GM18498 (cell line): Measurements from ENCODE around the gene HMGXB4.

Experiments
- ATAC-seq: cut with Tn5 transposase; IDR thresholded peaks from one replicate; pipeline ENCODE4 v1.9.1; 2021; ENCODE audit warnings: mild to moderate bottlenecking, moderate library complexity; ENCODE audit not compliant: unreplicated experiment

The HMGXB4 gene

DNA sequence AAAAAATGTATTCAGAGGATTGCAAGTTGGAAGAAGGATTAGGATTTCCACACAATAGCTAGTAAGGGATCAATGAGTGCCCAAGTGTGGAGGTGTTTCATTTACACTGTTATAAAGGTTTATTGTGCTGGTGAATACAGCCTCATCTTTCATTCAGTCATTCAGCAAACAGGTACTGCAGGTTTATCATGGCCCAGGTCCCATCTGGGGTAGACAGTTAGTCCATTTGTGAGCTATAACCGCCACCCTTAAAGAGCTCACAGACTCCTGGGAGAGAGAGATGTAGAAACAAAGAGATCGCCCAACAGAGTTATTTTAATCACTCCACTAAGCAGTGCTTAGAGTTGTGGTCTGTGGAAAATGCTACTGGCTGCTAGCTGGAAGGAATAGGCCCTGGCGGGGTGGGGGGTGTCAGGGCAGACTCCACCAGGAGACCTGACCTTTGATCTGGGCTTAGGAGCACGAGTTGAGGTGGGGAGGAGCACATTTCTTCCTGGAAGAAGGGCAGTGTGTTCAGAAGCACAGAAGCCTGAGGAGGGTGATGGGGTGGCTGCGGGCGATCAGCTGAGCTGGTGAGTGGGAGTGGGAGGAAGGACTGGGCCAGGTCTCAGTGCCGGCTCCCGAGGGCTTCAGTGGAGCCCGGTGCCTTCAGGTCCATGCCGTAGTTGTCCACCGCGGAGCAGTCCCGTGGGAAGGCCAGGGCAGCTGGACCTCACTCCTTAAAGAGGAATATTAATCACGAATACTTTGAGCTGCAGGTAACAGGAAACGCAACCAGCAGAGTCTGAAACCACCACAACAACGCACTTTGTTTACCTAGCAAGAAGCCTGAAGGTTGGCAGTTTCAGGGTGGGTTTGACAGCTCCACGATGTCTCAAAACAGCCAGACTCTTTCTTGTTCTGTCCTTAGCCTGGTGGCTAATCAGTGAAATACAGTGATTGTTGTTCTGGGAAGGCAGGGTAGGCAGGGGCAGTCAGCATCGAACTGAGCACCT, 53.6 kb downstream of the HMGXB4 start:
- no peak for ATAC-seq

DNA sequence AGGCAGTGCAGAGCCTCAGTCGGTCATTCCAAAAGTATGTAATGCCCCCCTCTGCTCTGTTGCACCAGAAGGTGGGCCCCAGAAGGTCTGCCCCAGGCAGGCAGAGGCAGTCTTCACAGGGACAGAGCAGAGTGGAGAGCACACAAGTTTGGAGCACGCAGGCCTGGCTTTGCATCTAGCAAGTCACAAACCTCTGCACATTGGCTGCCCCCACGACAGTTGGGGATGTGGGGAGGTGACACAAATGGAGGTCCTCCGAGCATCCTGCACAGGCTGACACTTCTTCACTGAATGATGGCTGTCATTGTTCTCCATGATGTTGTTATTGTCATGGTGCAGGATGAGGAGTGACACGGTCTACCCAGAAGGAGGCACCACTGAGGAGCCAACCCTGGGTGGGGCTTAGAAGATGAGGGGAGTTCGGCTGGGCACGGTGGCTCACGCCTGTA, 54.3 kb downstream of the HMGXB4 start:
- no peak for ATAC-seq

DNA sequence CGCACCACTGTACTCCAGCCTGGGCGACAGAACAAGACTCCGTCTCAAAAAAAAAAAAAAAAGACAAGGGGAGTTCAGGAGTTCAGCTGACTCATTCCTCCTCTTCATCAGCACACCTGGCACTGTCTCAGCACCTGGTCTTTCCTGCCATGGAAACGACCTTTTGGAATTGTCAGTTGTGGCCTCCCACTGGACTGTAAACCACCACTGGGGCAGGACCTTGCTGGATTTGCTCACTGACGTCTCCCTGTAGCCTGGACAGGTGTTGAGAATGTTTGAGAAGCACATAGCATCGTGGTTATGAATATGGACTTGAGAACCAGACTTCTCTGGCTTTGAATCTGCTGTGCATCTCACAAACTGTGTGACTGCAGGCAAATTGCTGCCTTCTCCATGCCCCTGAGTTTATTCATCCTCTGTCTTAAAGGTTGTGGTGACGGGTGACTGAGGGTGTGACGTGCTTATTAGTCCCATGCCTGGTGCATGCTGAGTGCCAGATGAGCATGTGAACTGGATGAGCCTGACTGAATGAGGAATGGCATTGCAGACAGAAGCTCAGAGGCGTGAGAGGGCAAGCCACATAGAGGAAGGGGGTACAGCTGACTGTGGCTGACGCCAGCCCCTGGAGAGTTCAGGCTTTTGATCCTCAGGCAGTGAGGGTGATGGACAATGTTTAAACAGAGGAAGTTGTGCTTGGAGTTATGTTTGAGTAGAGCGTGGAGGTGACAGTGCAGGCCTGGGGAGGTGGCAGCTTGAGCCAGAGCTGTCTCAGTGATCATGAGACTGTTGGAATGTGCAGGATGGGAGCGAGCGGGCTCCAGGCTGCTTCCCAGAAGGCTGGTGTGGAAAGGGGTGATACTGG, 55.1 kb downstream of the HMGXB4 start:
- no peak for ATAC-seq

- no peak for ATAC-seq
Observed at GRCh38 chr22:35313311-35314121, 56.2 kb downstream of the HMGXB4 start.

- no peak for ATAC-seq
Observed at GRCh38 chr22:35314161-35314942, 57.1 kb downstream of the HMGXB4 start.

GRCh38 chr22:35315141-35315854, 58.0 kb downstream of the HMGXB4 start:
- ATAC-seq, result no peak

- no peak for ATAC-seq
Observed at GRCh38 chr22:35315855-35316745, 58.8 kb downstream of the HMGXB4 start.

DNA sequence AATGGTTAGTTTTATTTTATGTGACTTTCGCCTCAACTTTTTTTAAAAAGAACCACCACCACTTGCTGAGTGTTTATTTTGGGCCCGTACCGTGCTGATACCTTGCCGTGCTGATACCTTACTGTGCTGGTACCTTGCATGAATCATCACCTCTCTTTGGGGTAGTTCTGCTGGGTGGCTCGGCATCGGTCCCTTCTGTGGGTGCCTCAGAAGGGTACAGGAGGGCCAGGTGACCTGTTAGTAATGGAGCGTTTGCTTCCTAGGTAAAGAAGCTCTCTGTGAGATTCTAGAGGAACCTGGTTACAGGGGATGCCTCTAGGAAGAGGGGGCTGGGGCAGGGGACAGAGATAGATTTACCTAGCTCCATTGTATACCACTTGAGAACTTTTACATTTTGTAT, 59.5 kb downstream of the HMGXB4 start:
- ATAC-seq, result no peak

GRCh38 chr22:35317680-35318290, 60.5 kb downstream of the HMGXB4 start:
- ATAC-seq, result no peak

GRCh38 chr22:35318346-35319215, 61.3 kb downstream of the HMGXB4 start:
- ATAC-seq, result no peak

DNA sequence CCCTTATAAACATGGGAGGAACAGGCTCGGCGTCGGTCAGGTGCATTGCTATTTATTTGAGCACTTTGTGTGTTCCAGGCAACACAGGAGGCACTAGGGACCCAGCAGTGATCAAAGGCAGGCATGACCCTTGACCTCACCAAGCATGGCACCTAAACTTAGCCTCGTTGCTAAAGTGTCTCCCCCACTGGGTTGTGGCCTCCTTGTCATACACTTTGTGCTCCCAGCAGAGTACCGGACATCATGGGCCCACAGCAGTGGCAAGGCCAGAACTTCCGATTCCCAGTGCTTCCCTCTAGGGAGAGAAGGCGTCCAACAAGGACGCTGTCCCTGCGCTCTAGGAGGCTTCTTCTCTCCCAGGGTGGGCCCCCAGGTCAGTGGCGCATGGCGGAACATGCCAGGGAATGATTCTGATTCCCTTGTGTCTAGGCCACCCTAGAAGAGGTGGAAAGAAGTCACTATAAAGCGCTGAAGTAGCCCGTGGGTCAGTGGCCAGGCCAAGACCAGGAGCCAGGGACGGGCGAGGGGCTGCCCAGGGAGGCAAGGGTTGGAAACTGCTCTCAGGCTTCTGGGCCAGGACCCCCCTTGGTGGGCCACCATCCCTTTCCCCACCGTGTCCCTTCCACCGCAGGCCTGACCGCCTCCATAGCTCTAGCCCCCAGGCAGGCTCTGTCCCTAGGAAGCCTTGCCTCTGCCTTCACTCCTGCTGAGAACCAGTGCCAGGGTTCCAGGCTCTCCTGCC, 62.1 kb downstream of the HMGXB4 start:
- no peak for ATAC-seq

DNA sequence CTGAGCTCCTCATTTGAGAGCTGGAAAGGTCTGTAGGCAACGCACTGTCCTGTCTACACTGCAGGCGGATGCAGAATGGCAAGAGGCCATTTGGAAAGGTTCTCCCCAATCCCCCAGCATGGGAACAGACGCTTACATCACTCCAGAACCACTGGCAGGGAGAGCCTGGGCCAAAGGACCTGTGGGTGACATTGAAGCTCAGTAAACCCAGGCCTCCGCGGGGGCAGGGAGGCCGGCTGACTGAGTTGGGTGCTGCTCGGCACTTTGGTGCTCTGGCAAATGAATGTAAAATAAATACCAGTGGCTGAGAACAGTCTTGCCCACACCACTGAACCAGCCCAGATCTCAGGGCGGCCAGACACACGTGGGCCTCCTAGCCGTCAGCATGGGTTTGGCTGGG, 64.8 kb downstream of the HMGXB4 start:
- ATAC-seq, result no peak

- ATAC-seq, result no peak
Observed at GRCh38 chr22:35322893-35323292, 65.6 kb downstream of the HMGXB4 start.

DNA sequence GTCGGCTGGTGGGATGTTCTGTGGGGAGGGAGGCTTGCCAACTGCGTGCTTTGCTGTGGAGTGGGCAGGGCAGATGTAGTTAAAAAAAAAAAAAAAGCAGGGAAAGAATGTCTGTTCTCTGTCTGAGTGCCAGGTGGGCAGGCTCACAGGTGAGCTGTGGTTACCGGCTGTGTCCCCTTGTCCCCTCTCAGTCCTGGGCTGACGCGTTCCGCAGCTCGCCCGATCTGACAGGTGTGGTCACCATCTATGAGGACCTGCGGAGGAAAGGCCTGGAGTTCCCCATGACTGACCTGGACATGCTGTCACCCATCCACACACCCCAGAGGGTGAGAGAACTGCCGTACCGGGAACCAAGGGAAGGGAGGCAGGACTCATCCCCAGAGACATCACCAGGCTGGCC, 66.0 kb downstream of the HMGXB4 start:
- ATAC-seq, result no peak

GRCh38 chr22:35324067-35324466, 66.8 kb downstream of the HMGXB4 start:
- no peak for ATAC-seq

DNA sequence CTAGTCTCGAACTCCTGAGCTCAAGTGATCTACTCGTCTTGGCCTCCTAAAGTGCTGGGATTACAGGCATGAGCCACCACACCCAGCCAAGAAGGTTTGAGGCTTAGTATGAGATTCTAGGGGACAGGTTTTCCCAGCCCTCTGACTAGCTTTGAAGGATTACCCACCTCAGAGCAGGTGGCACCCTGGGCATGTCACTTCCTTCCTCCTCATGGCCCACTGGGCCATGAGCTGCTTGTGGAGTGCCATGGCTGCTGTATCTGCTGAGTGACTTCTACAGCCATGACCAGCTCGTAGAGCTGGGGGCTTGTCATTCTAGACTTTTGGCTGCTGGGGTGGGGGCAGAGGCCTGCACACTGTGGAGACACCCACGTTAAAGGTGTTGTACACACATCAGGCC, 67.5 kb downstream of the HMGXB4 start:
- no peak for ATAC-seq
